ENCODE data around the gene KIAA1328.

The KIAA1328 gene

DNA sequence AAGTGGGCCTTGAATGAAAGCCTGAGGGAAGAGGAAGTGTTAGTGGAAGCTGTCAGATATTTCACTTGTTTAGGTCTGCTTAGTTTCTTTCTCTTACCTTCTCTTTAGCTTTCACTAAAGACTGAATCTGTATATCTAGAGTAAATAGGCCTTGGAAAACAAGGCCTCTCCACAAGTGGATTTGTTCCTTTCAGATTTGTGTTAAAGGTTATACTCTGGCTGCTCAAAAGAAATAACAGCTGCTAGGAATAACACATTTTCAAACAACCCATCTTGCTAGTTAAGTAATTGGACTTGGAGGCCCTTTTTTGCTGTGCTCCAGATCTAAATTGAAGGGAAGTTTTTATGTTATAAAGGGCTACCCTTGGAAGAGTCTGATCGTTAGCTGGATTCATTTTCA, 236.3 kb downstream of the KIAA1328 start:
- no peaks in the 10 kb centered on the region for H3K27me3 ChIP-seq (ENCODE audit: control insufficient read depth in 2 of 2, insufficient read depth in 2 of 2, low read length in 2 of 2)
- peaks cover 0 to 5% of the 10 kb centered on the region in 2 donors for H3K36me3 ChIP-seq (ENCODE audit: control insufficient read depth in 2 of 2, insufficient read depth in 2 of 2, low read length in 2 of 2)
- H3K9me3 ChIP-seq (ENCODE audit: control insufficient read depth in 2 of 2, low read length in 2 of 2) = no peaks in the 10 kb centered on the region
- no peak overlapping the region for H3K27ac ChIP-seq (ENCODE audit: low read depth in 2 of 2, low read length in 2 of 2)
- no peak overlapping the region for H3K4me3 ChIP-seq (ENCODE audit: low read length in 2 of 2)
- H3K9ac ChIP-seq (ENCODE audit: low read depth in 1 of 2, low read length in 2 of 2) = no peak overlapping the region
- no peaks in the 10 kb centered on the region for H3K4me1 ChIP-seq (ENCODE audit: control insufficient read depth in 2 of 2, insufficient read depth in 2 of 2, low read length in 2 of 2)

DNA sequence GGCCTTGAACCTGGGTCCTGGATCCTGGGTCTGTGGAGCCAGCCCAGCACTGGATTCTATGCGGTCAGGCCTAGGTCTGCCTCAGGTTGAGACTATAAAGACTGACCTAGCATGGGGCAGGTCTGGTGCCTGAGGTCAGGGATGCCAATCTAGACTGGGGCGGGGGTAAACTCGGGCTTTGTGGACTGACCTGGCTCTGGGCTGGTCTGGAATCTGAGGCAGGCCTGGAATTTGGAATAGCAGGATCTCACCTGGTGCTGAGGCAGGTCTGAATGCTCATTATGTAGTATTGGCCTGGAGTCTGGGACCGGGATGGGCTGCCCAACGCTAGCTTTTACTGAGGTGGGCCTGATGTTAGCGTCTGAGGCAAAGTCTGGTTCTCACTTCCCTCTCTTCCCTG, 256.0 kb downstream of the KIAA1328 start:
- no peaks in the 10 kb centered on the region for H3K27me3 ChIP-seq (ENCODE audit: control insufficient read depth in 2 of 2, insufficient read depth in 2 of 2, low read length in 2 of 2)
- no peak overlapping the region for H3K9ac ChIP-seq (ENCODE audit: low read depth in 1 of 2, low read length in 2 of 2)
- H3K4me3 ChIP-seq (ENCODE audit: low read length in 2 of 2) = no peak overlapping the region
- no peaks in the 10 kb centered on the region for H3K4me1 ChIP-seq (ENCODE audit: control insufficient read depth in 2 of 2, insufficient read depth in 2 of 2, low read length in 2 of 2)
- no peaks in the 10 kb centered on the region for H3K9me3 ChIP-seq (ENCODE audit: control insufficient read depth in 2 of 2, low read length in 2 of 2)
- no peaks in the 10 kb centered on the region for H3K36me3 ChIP-seq (ENCODE audit: control insufficient read depth in 2 of 2, insufficient read depth in 2 of 2, low read length in 2 of 2)
- no peak overlapping the region for H3K27ac ChIP-seq (ENCODE audit: low read depth in 2 of 2, low read length in 2 of 2)

DNA sequence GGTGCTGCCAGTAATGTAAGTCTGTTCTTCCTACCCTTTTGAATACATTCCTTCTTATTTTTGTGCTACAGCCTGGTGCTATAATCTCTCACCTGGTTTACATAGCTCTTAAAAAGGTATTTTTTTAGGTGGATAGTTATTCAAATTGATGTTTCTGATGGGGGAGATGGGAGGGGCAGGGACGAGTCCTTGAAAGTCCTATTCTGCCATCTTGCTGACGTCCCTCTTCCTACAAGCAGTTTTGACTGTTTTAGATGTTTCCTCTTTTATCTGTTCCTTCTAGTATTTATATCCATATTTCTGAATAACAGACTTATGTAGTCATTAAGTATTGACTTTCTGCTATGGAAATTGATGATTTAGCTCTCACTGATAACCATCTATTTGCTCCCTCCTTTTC, 256.4 kb downstream of the KIAA1328 start:
- Histone ChIP-seq H3K9ac (ENCODE audit: low read depth in 1 of 2, low read length in 2 of 2) (no peak overlapping the region), H3K9me3 (ENCODE audit: control insufficient read depth in 2 of 2, low read length in 2 of 2) (no peaks in the 10 kb centered on the region), H3K27me3 (ENCODE audit: control insufficient read depth in 2 of 2, insufficient read depth in 2 of 2, low read length in 2 of 2) (no peaks in the 10 kb centered on the region), H3K4me1 (ENCODE audit: control insufficient read depth in 2 of 2, insufficient read depth in 2 of 2, low read length in 2 of 2) (no peaks in the 10 kb centered on the region), H3K36me3 (ENCODE audit: control insufficient read depth in 2 of 2, insufficient read depth in 2 of 2, low read length in 2 of 2) (no peaks in the 10 kb centered on the region), H3K27ac (ENCODE audit: low read depth in 2 of 2, low read length in 2 of 2) (no peak overlapping the region), H3K4me3 (ENCODE audit: low read length in 2 of 2) (no peak overlapping the region)

DNA sequence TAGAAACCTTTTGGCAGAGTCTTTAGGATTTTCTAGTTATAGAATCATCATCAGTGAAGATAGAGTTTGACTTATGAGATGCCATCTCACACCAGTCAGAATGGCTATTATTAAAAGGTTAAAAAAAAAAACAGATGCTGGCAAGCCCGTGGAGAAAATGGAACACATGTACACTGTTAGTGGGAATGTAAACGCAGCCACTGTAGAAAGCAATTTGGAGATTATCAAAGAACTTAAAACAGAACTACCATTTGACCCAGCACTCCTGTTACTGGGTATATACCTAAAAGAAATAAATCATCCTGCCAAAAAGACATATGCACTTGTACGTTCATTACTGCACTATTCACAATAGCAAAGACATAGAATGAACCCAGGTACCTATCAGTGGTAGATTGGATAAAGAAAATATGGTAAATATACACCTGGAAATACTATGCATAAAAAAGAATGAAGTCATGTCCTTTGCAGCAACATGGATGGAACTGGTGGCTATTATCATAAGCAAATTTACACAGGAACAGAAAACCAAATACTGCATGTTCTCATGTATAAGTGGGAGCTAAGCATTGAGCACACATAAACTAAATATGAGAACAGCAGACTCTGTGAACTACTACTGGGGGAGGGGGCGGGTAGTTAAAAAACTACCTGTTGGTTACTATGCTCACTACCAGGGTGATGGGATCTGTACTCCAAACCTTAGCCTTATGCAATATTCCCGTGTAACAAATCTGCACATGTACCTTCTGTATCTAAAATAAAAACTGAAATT, 279.0 kb downstream of the KIAA1328 start:
- H3K9me3 ChIP-seq (ENCODE audit: control insufficient read depth in 2 of 2, low read length in 2 of 2) = no peaks in the 10 kb centered on the region
- no peaks in the 10 kb centered on the region for H3K27me3 ChIP-seq (ENCODE audit: control insufficient read depth in 2 of 2, insufficient read depth in 2 of 2, low read length in 2 of 2)
- H3K4me3 ChIP-seq (ENCODE audit: low read length in 2 of 2) = no peak overlapping the region
- H3K9ac ChIP-seq (ENCODE audit: low read depth in 1 of 2, low read length in 2 of 2) = no peak overlapping the region
- H3K27ac ChIP-seq (ENCODE audit: low read depth in 2 of 2, low read length in 2 of 2) = no peak overlapping the region
- H3K4me1 ChIP-seq (ENCODE audit: control insufficient read depth in 2 of 2, insufficient read depth in 2 of 2, low read length in 2 of 2) = no peaks in the 10 kb centered on the region
- no peaks in the 10 kb centered on the region for H3K36me3 ChIP-seq (ENCODE audit: control insufficient read depth in 2 of 2, insufficient read depth in 2 of 2, low read length in 2 of 2)

DNA sequence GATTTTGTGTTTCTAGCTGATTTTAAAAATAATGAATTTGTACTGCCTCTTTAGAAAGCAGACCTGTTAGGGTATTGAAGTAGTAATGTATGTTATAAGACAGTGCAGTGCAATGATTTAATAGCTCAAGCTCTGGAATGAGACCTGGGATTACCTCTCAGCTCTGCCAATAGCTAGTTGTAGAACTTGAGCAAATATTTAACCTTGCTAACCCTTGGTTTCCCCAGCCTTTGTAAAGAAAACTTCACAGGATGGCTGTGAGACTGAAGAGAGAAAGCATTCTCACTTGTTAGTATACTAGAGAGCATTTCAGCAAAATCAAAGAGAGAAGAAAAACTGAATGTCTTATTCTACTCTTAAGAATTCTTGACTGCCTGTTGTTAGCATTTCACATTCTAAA, 293.9 kb downstream of the KIAA1328 start:
- Histone ChIP-seq H3K27me3 (ENCODE audit: control insufficient read depth in 2 of 2, insufficient read depth in 2 of 2, low read length in 2 of 2) (no peaks in the 10 kb centered on the region), H3K27ac (ENCODE audit: low read depth in 2 of 2, low read length in 2 of 2) (no peak overlapping the region), H3K9me3 (ENCODE audit: control insufficient read depth in 2 of 2, low read length in 2 of 2) (no peaks in the 10 kb centered on the region), H3K36me3 (ENCODE audit: control insufficient read depth in 2 of 2, insufficient read depth in 2 of 2, low read length in 2 of 2) (no peaks in the 10 kb centered on the region), H3K9ac (ENCODE audit: low read depth in 1 of 2, low read length in 2 of 2) (no peak overlapping the region), H3K4me3 (ENCODE audit: low read length in 2 of 2) (no peak overlapping the region), H3K4me1 (ENCODE audit: control insufficient read depth in 2 of 2, insufficient read depth in 2 of 2, low read length in 2 of 2) (no peaks in the 10 kb centered on the region)

DNA sequence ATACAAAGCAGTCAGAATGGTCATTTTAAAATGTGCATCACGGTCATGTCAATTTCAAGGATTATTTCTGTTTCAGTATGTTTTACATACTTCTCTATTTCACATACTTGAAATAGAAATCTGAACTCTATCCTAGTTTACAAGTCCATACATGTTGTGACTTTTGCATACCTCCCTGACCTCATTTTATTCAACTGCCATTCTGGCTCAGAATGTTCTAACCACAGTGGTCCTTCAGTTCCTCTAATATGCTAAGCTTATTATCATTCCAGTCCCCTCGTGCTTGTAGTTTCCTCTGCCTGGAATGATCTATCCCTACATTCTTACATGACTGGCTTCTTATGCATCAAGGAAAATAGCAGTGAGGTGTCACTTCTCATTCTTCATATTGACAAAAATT, 295.6 kb downstream of the KIAA1328 start:
- Histone ChIP-seq H3K36me3 (ENCODE audit: control insufficient read depth in 2 of 2, insufficient read depth in 2 of 2, low read length in 2 of 2) (no peaks in the 10 kb centered on the region), H3K27me3 (ENCODE audit: control insufficient read depth in 2 of 2, insufficient read depth in 2 of 2, low read length in 2 of 2) (no peaks in the 10 kb centered on the region), H3K4me1 (ENCODE audit: control insufficient read depth in 2 of 2, insufficient read depth in 2 of 2, low read length in 2 of 2) (no peaks in the 10 kb centered on the region), H3K9ac (ENCODE audit: low read depth in 1 of 2, low read length in 2 of 2) (no peak overlapping the region), H3K27ac (ENCODE audit: low read depth in 2 of 2, low read length in 2 of 2) (no peak overlapping the region), H3K4me3 (ENCODE audit: low read length in 2 of 2) (no peak overlapping the region), H3K9me3 (ENCODE audit: control insufficient read depth in 2 of 2, low read length in 2 of 2) (no peaks in the 10 kb centered on the region)

DNA sequence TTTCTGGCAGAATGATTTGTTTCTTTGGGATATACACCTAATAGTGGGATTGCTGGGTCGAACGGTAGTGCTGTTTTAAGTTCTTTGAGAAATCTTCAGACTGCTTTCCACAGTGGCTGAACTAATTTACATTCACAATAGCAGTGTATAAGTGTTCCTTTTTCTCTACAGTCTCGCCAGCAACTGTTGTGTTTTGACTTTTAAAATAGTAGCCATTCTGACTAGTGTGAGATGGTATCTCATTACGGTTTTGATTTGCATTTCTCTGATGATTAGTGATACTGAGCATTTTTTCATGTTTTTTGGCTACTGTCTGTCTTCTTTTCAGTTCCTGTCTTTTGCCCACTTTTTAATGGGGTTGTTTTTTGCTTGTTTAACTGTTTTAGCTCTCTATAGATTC, 306.2 kb downstream of the KIAA1328 start:
- no peak overlapping the region for H3K27ac ChIP-seq (ENCODE audit: low read depth in 2 of 2, low read length in 2 of 2)
- H3K27me3 ChIP-seq (ENCODE audit: control insufficient read depth in 2 of 2, insufficient read depth in 2 of 2, low read length in 2 of 2) = no peaks in the 10 kb centered on the region
- no peaks in the 10 kb centered on the region for H3K4me1 ChIP-seq (ENCODE audit: control insufficient read depth in 2 of 2, insufficient read depth in 2 of 2, low read length in 2 of 2)
- no peaks in the 10 kb centered on the region for H3K36me3 ChIP-seq (ENCODE audit: control insufficient read depth in 2 of 2, insufficient read depth in 2 of 2, low read length in 2 of 2)
- no peak overlapping the region for H3K9ac ChIP-seq (ENCODE audit: low read depth in 1 of 2, low read length in 2 of 2)
- H3K9me3 ChIP-seq (ENCODE audit: control insufficient read depth in 2 of 2, low read length in 2 of 2) = no peaks in the 10 kb centered on the region
- H3K4me3 ChIP-seq (ENCODE audit: low read length in 2 of 2) = no peak overlapping the region

DNA sequence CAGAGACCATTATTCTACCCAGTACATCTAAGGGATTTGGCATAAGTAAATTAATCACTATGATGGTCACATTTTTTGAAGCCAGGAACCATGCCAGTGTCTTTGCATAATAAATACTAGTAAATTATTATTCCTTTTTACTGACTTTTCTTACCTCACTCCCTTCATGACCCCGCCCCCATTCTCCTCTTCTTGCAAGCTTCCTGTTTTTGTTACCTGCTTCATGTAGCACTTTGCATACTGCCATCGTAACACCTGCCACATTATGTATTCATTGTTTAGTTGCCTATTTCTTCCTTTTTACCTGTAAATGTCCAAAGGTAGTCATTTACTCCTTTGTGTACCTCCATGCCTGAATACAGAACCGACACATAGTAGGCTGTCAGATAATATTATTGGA, 309.5 kb downstream of the KIAA1328 start:
- Histone ChIP-seq H3K27me3 (ENCODE audit: control insufficient read depth in 2 of 2, insufficient read depth in 2 of 2, low read length in 2 of 2) (no peaks in the 10 kb centered on the region), H3K27ac (ENCODE audit: low read depth in 2 of 2, low read length in 2 of 2) (no peak overlapping the region), H3K4me3 (ENCODE audit: low read length in 2 of 2) (no peak overlapping the region), H3K4me1 (ENCODE audit: control insufficient read depth in 2 of 2, insufficient read depth in 2 of 2, low read length in 2 of 2) (no peaks in the 10 kb centered on the region), H3K36me3 (ENCODE audit: control insufficient read depth in 2 of 2, insufficient read depth in 2 of 2, low read length in 2 of 2) (no peaks in the 10 kb centered on the region), H3K9me3 (ENCODE audit: control insufficient read depth in 2 of 2, low read length in 2 of 2) (no peaks in the 10 kb centered on the region), H3K9ac (ENCODE audit: low read depth in 1 of 2, low read length in 2 of 2) (no peak overlapping the region)

DNA sequence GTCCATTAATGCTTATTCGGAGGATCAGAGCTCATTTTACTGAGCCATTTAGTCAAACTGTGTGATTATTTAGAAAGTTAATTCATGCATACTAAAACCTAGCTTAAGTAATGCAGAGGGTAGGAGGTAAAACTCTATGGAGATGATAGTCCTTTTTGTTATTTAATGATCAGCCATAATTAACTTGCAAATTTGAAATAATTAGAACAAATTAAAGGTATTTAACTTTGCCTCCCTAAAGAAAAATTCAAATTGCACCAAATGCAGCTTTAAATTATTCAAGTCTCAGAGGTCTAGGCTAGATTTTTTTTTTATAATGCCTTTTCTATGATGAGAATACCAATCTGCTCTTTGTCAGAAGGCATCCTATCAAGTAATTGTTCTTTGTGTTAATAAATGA, 310.9 kb downstream of the KIAA1328 start:
- Histone ChIP-seq H3K27me3 (ENCODE audit: control insufficient read depth in 2 of 2, insufficient read depth in 2 of 2, low read length in 2 of 2) (no peaks in the 10 kb centered on the region), H3K36me3 (ENCODE audit: control insufficient read depth in 2 of 2, insufficient read depth in 2 of 2, low read length in 2 of 2) (no peaks in the 10 kb centered on the region), H3K4me3 (ENCODE audit: low read length in 2 of 2) (no peak overlapping the region), H3K9me3 (ENCODE audit: control insufficient read depth in 2 of 2, low read length in 2 of 2) (no peaks in the 10 kb centered on the region), H3K27ac (ENCODE audit: low read depth in 2 of 2, low read length in 2 of 2) (no peak overlapping the region), H3K4me1 (ENCODE audit: control insufficient read depth in 2 of 2, insufficient read depth in 2 of 2, low read length in 2 of 2) (no peaks in the 10 kb centered on the region), H3K9ac (ENCODE audit: low read depth in 1 of 2, low read length in 2 of 2) (no peak overlapping the region)

DNA sequence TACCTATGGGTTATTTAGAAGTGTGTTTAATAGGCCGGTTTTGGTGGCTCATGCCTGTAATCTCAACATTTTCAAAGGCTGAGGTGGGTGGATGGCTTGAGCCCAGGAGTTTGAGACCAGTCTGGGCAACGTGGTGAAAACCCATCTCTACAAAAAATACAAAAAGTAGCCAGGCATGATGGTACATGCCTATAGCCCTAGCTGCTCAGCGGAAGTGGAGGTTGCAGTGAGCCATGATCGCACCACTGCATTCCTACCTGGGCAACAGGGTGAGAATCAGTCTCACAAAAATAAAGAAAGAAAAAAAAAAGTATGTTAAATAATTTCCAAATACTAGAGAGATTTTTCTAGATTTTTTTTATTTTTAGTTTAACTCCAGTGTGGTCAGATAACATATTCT, 316.0 kb downstream of the KIAA1328 start:
- Histone ChIP-seq H3K9ac (ENCODE audit: low read depth in 1 of 2, low read length in 2 of 2) (no peak overlapping the region), H3K9me3 (ENCODE audit: control insufficient read depth in 2 of 2, low read length in 2 of 2) (no peaks in the 10 kb centered on the region), H3K4me1 (ENCODE audit: control insufficient read depth in 2 of 2, insufficient read depth in 2 of 2, low read length in 2 of 2) (no peaks in the 10 kb centered on the region), H3K27me3 (ENCODE audit: control insufficient read depth in 2 of 2, insufficient read depth in 2 of 2, low read length in 2 of 2) (no peaks in the 10 kb centered on the region), H3K36me3 (ENCODE audit: control insufficient read depth in 2 of 2, insufficient read depth in 2 of 2, low read length in 2 of 2) (no peaks in the 10 kb centered on the region), H3K4me3 (ENCODE audit: low read length in 2 of 2) (no peak overlapping the region), H3K27ac (ENCODE audit: low read depth in 2 of 2, low read length in 2 of 2) (no peak overlapping the region)

Data from mucosa of rectum (tissue), 2 donors.